Endothelial cell (in vitro differentiated cells): ENCODE results near the gene ESF1. TPM values are rescaled to one million over a fixed set of nuclear protein-coding genes. Genes with fewer than 3 reads are reported as not detected.

ENCODE experiments used
- DNase-seq: peaks from one replicate; pipeline ENCODE4 v3.0.0; 2021; ENCODE audit warnings: low spot score
- H3K27ac Mint-ChIP-seq: one replicate; pipeline ENCODE4 v1.8.0; 2021; ENCODE audit warnings: mixed read lengths, inconsistent platforms; ENCODE audit not compliant: unreplicated experiment
- H3K27me3 Mint-ChIP-seq: one replicate; pipeline ENCODE4 v1.8.0; 2021; ENCODE audit warnings: mild to moderate bottlenecking, moderate library complexity, mixed read lengths, inconsistent platforms; ENCODE audit not compliant: unreplicated experiment
- H3K36me3 Mint-ChIP-seq: one replicate; pipeline ENCODE4 v1.8.0; 2021; ENCODE audit warnings: mild to moderate bottlenecking, low read depth, mixed read lengths, inconsistent platforms; ENCODE audit not compliant: unreplicated experiment
- H3K4me1 Mint-ChIP-seq: one replicate; pipeline ENCODE4 v1.8.0; 2021; ENCODE audit warnings: mild to moderate bottlenecking, mixed read lengths, inconsistent platforms; ENCODE audit not compliant: unreplicated experiment
- H3K4me3 Mint-ChIP-seq: one replicate; pipeline ENCODE4 v1.8.0; 2021; ENCODE audit warnings: mild to moderate bottlenecking, mixed read lengths, inconsistent platforms; ENCODE audit not compliant: unreplicated experiment
- H3K9me3 Mint-ChIP-seq: one replicate; pipeline ENCODE4 v1.8.0; 2021; ENCODE audit warnings: mixed read lengths, inconsistent platforms; ENCODE audit not compliant: unreplicated experiment
- CTCF ChIP-seq: fragments of 200-600 bp; sonication (generic); IDR thresholded peaks from one replicate; pipeline ENCODE4 v1.5.0; 2021; ENCODE audit warnings: antibody characterized with exemption; ENCODE audit not compliant: unreplicated experiment
- total RNA-seq: library from RNA; stranded (reverse); fragmentation: NEBNext Ultra II Directional; extraction: Animal tissue kit (Norgen Biotek cat#: 25700); gene quantifications from one replicate; pipeline ENCODE4 v1.2.1, GENCODE V29; 2021; ENCODE audit not compliant: unreplicated experiment

The ESF1 gene
- total RNA-seq, 1 donor from 2014 or later: 11.6 TPM

- Mint-ChIP-seq H3K4me1 (no peaks in the 10 kb centered on the region), H3K9me3 (no peaks in the 10 kb centered on the region), H3K27me3 (no peaks in the 10 kb centered on the region), H3K4me3 (no peak overlapping the region), H3K27ac (no peak overlapping the region), H3K36me3 (peaks cover 3% of the 10 kb centered on the region)
- no peak for TF ChIP-seq CTCF
- no peak for DNase-seq
These were observed 30.0 kb upstream of the ESF1 start for GRCh38 chr20:13814672-13815071.

- H3K9me3 Mint-ChIP-seq: no peaks in the 10 kb centered on the region
- no peaks in the 10 kb centered on the region for H3K27me3 Mint-ChIP-seq
- TF ChIP-seq CTCF: no peak
- H3K4me3 Mint-ChIP-seq: no peak overlapping the region
- H3K36me3 Mint-ChIP-seq: peaks cover 3% of the 10 kb centered on the region
- no peaks in the 10 kb centered on the region for H3K4me1 Mint-ChIP-seq
- no peak overlapping the region for H3K27ac Mint-ChIP-seq
- DNase-seq: no peak
These were observed 29.2 kb upstream of the ESF1 start for GRCh38 chr20:13813910-13814309.

GRCh38 chr20:13810446-13810845 lies 25.7 kb upstream of the ESF1 start:
- H3K4me3 Mint-ChIP-seq: no peak overlapping the region
- no peaks in the 10 kb centered on the region for H3K4me1 Mint-ChIP-seq
- no peak overlapping the region for H3K27ac Mint-ChIP-seq
- no peaks in the 10 kb centered on the region for H3K27me3 Mint-ChIP-seq
- no peaks in the 10 kb centered on the region for H3K9me3 Mint-ChIP-seq
- TF ChIP-seq CTCF: no peak
- DNase-seq: no peak
- no peaks in the 10 kb centered on the region for H3K36me3 Mint-ChIP-seq

GRCh38 chr20:13809855-13810254 lies 25.1 kb upstream of the ESF1 start:
- TF ChIP-seq CTCF: no peak
- H3K9me3 Mint-ChIP-seq: no peaks in the 10 kb centered on the region

GRCh38 chr20:13809373-13809772 lies 24.7 kb upstream of the ESF1 start:
- no peak for DNase-seq
- Mint-ChIP-seq H3K27me3 (no peaks in the 10 kb centered on the region), H3K4me3 (no peak overlapping the region), H3K36me3 (no peaks in the 10 kb centered on the region), H3K27ac (no peak overlapping the region), H3K9me3 (no peaks in the 10 kb centered on the region), H3K4me1 (no peaks in the 10 kb centered on the region)
- no peak for TF ChIP-seq CTCF

More at GRCh38 chr20:13809855-13810254, 25.1 kb upstream of the ESF1 start:
- H3K4me3 Mint-ChIP-seq: no peak overlapping the region
- no peak for DNase-seq
- H3K4me1 Mint-ChIP-seq: no peaks in the 10 kb centered on the region
- no peak overlapping the region for H3K27ac Mint-ChIP-seq
- no peaks in the 10 kb centered on the region for H3K36me3 Mint-ChIP-seq
- no peaks in the 10 kb centered on the region for H3K27me3 Mint-ChIP-seq
